Cardiac fibroblast (primary cell): Measurements from ENCODE around the gene REPS1.

Experiments
- DNase-seq, 2 donors: peaks; one replicate each; pipeline versions ENCODE4 v3.0.0 to v3.0.0-alpha.2; 2010; ENCODE audit warnings: low read depth in 2 of 2
- H3K4me3 ChIP-seq, 2 donors: replicated peaks in 1 of 2; 1 replicate in 1 of 2; 2 replicates in 1 of 2; pipeline ENCODE4 v1.5.1; 2011; ENCODE audit warnings: low read depth in 2 of 2, low read length in 2 of 2, mild to moderate bottlenecking in 2 of 2, moderate library complexity in 1 of 2
- TF ChIP-seq, protein P1 (sequence below): IDR thresholded peaks from one replicate; pipeline ENCODE4 v1.5.1; 2011; ENCODE audit warnings: low read depth, mild to moderate bottlenecking, low read length, inconsistent platforms

The REPS1 gene

DNA sequence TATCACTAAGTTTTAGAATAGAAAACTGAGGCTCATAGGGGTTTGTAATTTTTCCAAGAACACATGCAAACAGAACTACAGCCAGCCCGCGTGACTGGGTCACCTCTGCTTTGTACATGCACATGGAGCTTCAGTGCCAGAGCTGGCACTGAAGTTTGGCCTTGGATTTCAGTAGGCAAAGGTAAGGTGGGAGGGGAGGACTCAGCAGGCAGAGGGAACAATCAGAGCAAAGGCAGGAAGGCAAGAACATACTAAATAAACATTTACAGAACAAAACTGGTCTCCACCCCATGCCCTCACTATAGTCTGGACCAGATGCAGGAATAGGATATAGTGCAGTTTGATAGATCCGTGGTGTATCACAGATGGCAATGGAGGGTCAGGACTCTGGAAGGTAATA lies 26.9 kb upstream of the REPS1 start:
- TF ChIP-seq, protein P1, sequence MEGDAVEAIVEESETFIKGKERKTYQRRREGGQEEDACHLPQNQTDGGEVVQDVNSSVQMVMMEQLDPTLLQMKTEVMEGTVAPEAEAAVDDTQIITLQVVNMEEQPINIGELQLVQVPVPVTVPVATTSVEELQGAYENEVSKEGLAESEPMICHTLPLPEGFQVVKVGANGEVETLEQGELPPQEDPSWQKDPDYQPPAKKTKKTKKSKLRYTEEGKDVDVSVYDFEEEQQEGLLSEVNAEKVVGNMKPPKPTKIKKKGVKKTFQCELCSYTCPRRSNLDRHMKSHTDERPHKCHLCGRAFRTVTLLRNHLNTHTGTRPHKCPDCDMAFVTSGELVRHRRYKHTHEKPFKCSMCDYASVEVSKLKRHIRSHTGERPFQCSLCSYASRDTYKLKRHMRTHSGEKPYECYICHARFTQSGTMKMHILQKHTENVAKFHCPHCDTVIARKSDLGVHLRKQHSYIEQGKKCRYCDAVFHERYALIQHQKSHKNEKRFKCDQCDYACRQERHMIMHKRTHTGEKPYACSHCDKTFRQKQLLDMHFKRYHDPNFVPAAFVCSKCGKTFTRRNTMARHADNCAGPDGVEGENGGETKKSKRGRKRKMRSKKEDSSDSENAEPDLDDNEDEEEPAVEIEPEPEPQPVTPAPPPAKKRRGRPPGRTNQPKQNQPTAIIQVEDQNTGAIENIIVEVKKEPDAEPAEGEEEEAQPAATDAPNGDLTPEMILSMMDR: no peak
- DNase-seq: no peak
- no peak overlapping the region for H3K4me3 ChIP-seq

DNA sequence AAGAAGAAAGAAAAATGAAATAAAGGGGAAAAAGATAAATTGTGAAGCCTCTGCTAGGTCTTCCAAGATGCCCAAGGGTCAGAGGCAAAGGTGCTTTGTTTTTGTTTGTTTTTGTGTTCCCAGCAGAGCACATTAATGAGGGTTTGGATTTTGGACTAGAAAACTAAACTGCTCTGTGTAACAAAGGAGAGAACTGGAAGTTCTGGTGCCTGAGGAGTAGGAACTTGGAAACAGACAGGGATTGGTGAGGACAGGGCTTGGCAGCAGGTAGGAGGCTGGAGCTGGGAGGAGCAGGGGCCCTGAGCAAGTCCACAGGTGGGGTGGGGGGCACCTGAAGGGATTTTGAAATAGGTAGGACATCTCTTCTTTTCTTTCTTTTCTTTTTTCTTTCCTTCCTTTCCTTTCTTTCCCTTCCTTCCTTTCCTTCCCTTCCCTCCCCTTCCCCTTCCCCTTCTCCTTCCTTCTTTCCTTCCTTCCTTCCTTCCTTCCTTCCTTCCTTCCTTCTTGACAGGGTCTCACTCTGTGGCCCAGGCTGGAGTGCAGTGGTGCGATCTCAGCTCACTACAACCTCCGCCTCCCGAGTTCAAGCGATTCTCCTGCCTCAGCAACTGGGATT lies 25.2 kb upstream of the REPS1 start:
- DNase-seq: no peak
- no peak overlapping the region for H3K4me3 ChIP-seq
- TF ChIP-seq, protein P1: no peak

DNA sequence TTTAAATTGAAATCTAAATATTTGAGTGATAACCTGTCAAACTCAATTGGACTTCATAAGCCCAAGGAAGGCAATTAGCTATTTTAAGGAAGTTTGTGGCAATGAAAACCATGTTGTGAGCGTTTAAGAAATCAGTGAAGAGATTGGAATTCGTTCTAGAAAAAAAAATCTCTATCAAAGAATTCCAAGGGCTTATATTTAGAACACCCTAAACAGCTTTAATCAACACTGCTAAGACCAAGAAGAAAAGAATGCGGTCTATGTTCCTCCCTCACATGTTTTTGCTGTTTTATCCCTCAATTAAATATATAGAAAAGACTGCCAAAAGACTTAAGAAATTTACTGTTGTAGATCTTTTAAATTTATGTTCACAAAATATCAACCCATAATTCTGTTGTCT lies 23.9 kb upstream of the REPS1 start:
- no peak for DNase-seq
- TF ChIP-seq, protein P1: no peak
- H3K4me3 ChIP-seq: no peak overlapping the region

DNA sequence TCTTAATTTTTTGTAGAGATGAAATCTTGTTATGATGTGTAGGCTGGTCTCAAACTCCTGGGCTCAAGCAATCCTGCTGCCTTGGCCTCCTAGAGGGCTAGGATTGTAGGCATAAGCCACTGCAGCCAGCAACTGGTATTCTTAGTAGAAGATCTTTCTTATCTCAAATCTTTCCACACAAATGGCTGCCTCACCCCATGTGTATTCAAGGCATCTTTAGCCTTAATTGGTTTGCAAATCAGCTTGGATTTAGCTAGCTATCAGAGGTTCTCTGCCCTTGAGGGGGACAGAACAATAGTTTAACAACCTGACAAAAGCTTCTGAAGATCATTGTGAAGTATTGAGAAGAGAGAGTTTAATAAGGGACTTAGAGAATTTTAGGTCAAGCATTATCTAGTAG lies 22.6 kb upstream of the REPS1 start:
- no peak for DNase-seq
- TF ChIP-seq, protein P1: no peak
- no peak overlapping the region for H3K4me3 ChIP-seq

GRCh38 chr6:139008117-139008516 lies 20.1 kb upstream of the REPS1 start:
- no peak overlapping the region for H3K4me3 ChIP-seq
- no peak for DNase-seq
- TF ChIP-seq, protein P1: no peak

GRCh38 chr6:139007428-139007827 lies 19.4 kb upstream of the REPS1 start:
- TF ChIP-seq, protein P1: no peak
- H3K4me3 ChIP-seq: no peak overlapping the region
- no peak for DNase-seq

GRCh38 chr6:139006477-139006876 lies 18.4 kb upstream of the REPS1 start:
- DNase-seq: no peak
- no peak overlapping the region for H3K4me3 ChIP-seq
- TF ChIP-seq, protein P1: no peak
